Adipocyte (in vitro differentiated cells): ENCODE measurements around the gene OPCML.

Source experiments
- DNase-seq: peaks from one replicate; pipeline ENCODE4 v3.0.0-alpha.2; 2015; ENCODE audit warnings: low read depth
- H3K27me3 ChIP-seq: replicated peaks from 2 replicates; pipeline ENCODE4 v1.7.0; 2013; ENCODE audit warnings: mild to moderate bottlenecking, low read length, moderate library complexity; ENCODE audit not compliant: control insufficient read depth, insufficient read depth
- H3K36me3 ChIP-seq: 2 replicates; pipeline ENCODE4 v1.7.0; 2013; ENCODE audit warnings: low read length, mild to moderate bottlenecking, moderate library complexity; ENCODE audit not compliant: control insufficient read depth, insufficient read depth, severe bottlenecking
- H3K4me1 ChIP-seq: 2 replicates; pipeline ENCODE4 v1.7.0; 2013; ENCODE audit warnings: mild to moderate bottlenecking, low read length, moderate library complexity; ENCODE audit not compliant: control insufficient read depth, insufficient read depth
- H3K4me3 ChIP-seq: 2 replicates; pipeline ENCODE4 v1.7.0; 2013; ENCODE audit warnings: mild to moderate bottlenecking, low read length, moderate library complexity
- H3K9ac ChIP-seq: 2 replicates; pipeline ENCODE4 v1.7.0; 2013; ENCODE audit warnings: mild to moderate bottlenecking, low read length, moderate library complexity
- H3K9me3 ChIP-seq: 2 replicates; pipeline ENCODE4 v1.7.0; 2013; ENCODE audit warnings: mild to moderate bottlenecking, low read length, moderate library complexity; ENCODE audit not compliant: control insufficient read depth

The OPCML gene

GRCh38 chr11:133500936-133501335 is 31.4 kb downstream of the OPCML start:
- H3K9me3 ChIP-seq, result no peaks in the 10 kb centered on the region
- H3K4me3 ChIP-seq, result no peak overlapping the region
- H3K9ac ChIP-seq, result no peak overlapping the region
- peaks cover 5% of the 10 kb centered on the region for H3K27me3 ChIP-seq
- H3K36me3 ChIP-seq, result no peaks in the 10 kb centered on the region
- no peaks in the 10 kb centered on the region for H3K4me1 ChIP-seq
- DNase-seq, result no peak

DNA sequence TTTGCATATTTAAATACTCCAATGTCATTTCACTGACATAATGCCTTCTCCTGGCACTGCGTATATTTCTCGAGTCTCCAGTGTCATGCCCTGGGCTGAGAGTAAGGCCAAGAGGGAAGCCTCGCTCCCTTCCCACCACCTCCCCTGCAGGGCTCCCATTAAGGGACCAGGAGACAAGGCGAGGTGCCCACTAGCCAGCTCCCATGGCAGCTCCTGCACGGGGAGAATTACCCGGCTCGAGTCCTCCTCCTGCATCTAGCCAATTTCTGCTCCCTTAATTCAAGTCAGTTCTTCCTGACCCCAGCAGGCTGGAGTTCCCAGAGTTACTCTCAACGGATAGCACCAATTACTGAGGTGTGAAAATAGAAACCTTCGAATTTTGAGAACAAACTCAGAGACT is 31.9 kb downstream of the OPCML start:
- Histone ChIP-seq H3K4me1 (no peaks in the 10 kb centered on the region), H3K36me3 (no peaks in the 10 kb centered on the region), H3K27me3 (peaks cover 5% of the 10 kb centered on the region), H3K9ac (no peak overlapping the region), H3K9me3 (no peaks in the 10 kb centered on the region), H3K4me3 (no peak overlapping the region)
- DNase-seq, result no peak

- H3K4me1 ChIP-seq, result no peaks in the 10 kb centered on the region
These were observed 33.3 kb downstream of the OPCML start for GRCh38 chr11:133498969-133499368.

DNA sequence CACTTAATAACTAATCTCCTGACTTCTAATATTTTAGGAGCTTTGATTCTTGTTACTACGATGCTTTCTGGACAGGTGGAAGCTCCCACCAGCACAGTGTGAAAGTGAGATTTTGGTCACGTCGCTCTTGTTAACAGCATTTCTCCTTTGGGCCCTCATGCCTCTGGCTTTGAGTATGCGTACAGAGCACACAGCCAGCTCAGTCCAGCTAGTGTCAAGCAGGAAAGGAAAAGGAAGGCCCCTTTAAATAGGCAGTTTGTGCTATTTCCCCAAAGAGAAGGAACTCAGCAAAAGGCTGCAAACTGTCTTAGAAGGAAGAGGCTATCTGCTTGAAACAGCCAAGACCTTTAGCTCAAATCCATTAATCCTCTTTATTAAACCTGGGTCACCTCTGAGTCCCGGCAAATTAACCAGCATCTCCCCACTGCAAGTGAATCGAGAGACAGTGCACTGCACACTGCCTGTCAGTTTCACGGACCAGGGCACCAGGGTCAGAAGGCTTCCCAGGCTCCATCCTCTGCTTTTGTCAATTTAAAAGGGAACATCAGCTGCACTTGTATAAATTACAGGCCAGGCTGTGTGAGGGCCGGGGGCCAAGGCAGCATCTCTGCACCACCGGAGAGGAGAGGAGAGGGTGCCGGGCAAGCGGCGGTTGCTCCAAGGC is 34.7 kb downstream of the OPCML start:
- Histone ChIP-seq H3K9ac (no peak overlapping the region), H3K4me1 (no peaks in the 10 kb centered on the region), H3K27me3 (peaks cover 5% of the 10 kb centered on the region), H3K9me3 (no peaks in the 10 kb centered on the region), H3K4me3 (no peak overlapping the region), H3K36me3 (no peaks in the 10 kb centered on the region)
- no peak for DNase-seq

More at GRCh38 chr11:133498969-133499368, 33.3 kb downstream of the OPCML start:
- Histone ChIP-seq H3K27me3 (peaks cover 5% of the 10 kb centered on the region), H3K9me3 (no peaks in the 10 kb centered on the region), H3K9ac (no peak overlapping the region), H3K36me3 (no peaks in the 10 kb centered on the region), H3K4me3 (no peak overlapping the region)
- no peak for DNase-seq

DNA sequence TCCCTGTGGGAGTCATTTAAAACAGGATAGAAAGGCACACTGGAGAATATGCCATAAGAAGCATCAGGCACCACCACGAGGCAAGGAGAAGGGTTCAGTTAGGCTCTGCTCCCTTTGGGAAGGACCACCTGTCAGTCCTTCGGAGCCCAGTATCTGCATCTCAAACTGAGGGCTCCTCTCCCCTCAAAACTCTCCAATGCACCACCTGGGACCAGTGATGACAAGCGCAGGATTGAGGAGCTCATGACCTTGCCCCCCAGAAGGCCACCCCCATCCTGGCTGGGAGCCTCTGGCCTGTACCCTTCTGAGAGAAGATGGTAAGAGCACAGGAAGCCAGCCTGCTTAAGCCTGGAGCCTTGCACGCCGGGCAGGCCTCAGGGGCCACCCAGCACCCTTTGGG is 39.4 kb downstream of the OPCML start:
- Histone ChIP-seq H3K4me3 (no peak overlapping the region), H3K27me3 (no peaks in the 10 kb centered on the region), H3K4me1 (no peaks in the 10 kb centered on the region), H3K9me3 (peaks cover 7% of the 10 kb centered on the region), H3K36me3 (no peaks in the 10 kb centered on the region), H3K9ac (no peak overlapping the region)
- no peak for DNase-seq

DNA sequence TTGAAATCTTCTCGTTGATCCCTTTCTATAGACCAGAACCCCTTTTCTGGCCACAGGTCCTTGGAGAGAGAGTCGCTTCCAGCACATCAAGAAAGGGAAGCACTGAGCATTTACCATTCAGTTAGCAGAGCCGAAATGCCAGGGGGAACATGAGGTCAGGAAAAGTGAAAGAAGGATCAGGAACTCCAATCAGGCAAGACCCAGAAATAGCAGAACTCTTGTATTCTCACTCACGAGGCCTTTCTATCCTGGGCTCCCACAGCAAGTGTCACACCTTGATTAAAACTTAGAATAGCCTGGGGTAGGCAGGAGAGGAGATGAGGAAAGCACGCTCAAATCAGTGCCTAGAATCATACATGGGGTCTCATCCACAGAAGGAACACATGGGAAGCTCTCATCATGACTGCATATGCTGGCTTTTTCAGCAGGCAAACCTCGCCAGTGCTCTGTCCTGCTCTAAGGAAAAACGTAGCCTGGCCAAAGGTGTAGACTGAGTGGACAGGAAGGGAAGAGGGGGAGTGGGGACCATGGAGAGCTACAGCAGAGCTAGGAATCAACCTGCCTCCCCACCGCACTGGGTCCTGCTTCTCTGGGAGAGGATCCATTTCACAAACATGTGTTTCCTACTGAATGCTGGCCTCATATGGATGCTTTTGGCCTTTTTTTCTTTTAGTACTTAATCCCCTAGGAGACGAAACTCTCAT is 40.5 kb downstream of the OPCML start:
- H3K36me3 ChIP-seq, result no peaks in the 10 kb centered on the region

GRCh38 chr11:133480722-133481121 is 51.6 kb downstream of the OPCML start:
- no peaks in the 10 kb centered on the region for H3K27me3 ChIP-seq
- no peak overlapping the region for H3K9ac ChIP-seq
- DNase-seq, result no peak

More for the DNA sequence above, 40.5 kb downstream of the OPCML start:
- Histone ChIP-seq H3K9ac (no peak overlapping the region), H3K27me3 (no peaks in the 10 kb centered on the region), H3K9me3 (peaks cover 7% of the 10 kb centered on the region), H3K4me3 (no peak overlapping the region), H3K4me1 (no peaks in the 10 kb centered on the region)
- no peak for DNase-seq

DNA sequence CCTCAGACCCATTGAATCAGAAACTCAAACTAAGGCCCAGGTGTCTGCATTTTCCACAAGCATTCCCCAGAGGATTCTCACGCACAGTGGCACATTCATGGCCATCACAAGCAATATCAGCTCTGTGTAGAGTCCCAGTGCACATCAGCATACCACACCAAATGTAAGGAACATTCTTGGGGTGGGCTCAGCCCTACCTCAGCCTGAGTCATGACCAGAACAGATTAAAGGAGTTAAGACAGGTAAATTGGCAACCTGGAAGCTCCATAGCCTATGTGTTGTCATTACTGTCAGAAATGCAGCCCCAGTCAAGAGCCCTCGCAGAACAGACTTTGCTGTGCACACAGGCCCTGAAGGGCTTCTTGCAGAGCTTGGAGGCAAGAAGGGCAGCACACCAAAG is 53.1 kb downstream of the OPCML start:
- Histone ChIP-seq H3K4me3 (no peak overlapping the region), H3K4me1 (no peaks in the 10 kb centered on the region), H3K27me3 (no peaks in the 10 kb centered on the region), H3K9me3 (no peaks in the 10 kb centered on the region), H3K9ac (no peak overlapping the region), H3K36me3 (no peaks in the 10 kb centered on the region)
- DNase-seq, result no peak

More at GRCh38 chr11:133480722-133481121, 51.6 kb downstream of the OPCML start:
- Histone ChIP-seq H3K4me1 (no peaks in the 10 kb centered on the region), H3K9me3 (no peaks in the 10 kb centered on the region), H3K4me3 (no peak overlapping the region), H3K36me3 (no peaks in the 10 kb centered on the region)

GRCh38 chr11:133477251-133477625 is 55.1 kb downstream of the OPCML start:
- H3K4me3 ChIP-seq, result no peak overlapping the region
- H3K27me3 ChIP-seq, result no peaks in the 10 kb centered on the region
- no peaks in the 10 kb centered on the region for H3K36me3 ChIP-seq
- DNase-seq, result no peak
- no peak overlapping the region for H3K9ac ChIP-seq
- H3K9me3 ChIP-seq, result no peaks in the 10 kb centered on the region
- H3K4me1 ChIP-seq, result no peaks in the 10 kb centered on the region

DNA sequence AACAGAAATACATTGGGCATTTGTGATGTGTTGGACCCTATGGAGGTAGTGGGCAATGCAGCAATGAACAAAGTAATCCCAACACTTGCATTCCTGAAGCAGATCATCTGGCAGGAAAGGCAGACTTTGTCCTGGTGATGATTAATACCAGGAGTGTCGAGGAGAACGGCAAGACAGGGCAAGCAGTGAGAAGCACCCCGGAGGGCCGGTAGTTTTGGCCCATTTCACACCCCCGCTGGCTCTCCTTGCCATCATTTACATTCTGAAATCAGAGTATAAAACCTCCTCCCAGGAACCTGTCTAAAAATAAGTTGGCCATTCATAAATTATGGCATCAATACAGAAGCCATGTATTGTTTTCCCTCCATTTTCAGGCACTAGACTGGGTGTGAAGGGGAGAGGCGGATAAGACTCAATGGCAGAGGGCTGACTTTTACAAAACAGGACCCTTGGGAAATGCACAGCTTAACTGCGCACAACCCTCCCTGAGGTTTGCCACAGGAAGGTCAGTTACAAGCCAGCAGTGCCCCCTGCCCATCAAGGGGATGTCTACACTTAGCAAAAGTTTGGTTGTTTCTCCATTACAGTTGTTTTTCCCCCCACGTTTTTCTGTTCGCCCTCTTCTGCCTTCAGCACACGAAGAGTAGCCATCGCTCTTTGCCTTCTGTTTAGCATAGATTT is 55.6 kb downstream of the OPCML start:
- H3K9me3 ChIP-seq, result no peaks in the 10 kb centered on the region
- H3K36me3 ChIP-seq, result no peaks in the 10 kb centered on the region
- no peaks in the 10 kb centered on the region for H3K27me3 ChIP-seq
- H3K9ac ChIP-seq, result no peak overlapping the region
- no peaks in the 10 kb centered on the region for H3K4me1 ChIP-seq
- H3K4me3 ChIP-seq, result no peak overlapping the region
- no peak for DNase-seq

DNA sequence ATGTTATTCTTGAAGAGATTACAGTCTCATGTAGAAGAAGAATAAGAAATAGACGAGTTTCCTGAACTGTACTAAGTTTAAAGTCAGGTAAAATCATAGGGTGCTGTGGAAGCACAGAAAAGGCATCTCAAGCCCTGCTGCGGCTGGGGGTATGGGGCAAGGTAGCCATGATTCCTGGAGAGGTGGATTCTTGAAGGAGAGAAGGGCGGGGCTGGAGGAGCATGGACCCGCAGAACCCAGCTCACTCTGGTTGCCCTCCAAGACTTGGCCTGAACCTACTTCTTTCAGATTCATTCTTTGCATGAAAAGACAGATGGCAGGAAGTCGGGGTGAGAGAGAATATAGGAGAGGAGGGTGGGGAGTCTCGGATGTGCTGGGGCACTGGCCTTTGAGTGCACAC is 57.8 kb downstream of the OPCML start:
- H3K9me3 ChIP-seq, result no peaks in the 10 kb centered on the region

More for the DNA sequence above, 57.8 kb downstream of the OPCML start:
- Histone ChIP-seq H3K4me3 (no peak overlapping the region), H3K36me3 (no peaks in the 10 kb centered on the region), H3K27me3 (no peaks in the 10 kb centered on the region), H3K4me1 (no peaks in the 10 kb centered on the region), H3K9ac (no peak overlapping the region)
- DNase-seq, result no peak
